Measurements from ENCODE around the gene ASB7.

- TF ChIP-seq SUZ12 (IDR thresholded peaks at IDR 0.05): no peak
- no peak for TF ChIP-seq FOXM1 (IDR thresholded peaks at IDR 0.05; ENCODE audit: borderline replicate concordance)
- TF ChIP-seq TARDBP (IDR thresholded peaks at IDR 0.05): no peak
Observed at GRCh38 chr15:100691321-100691720, 88.9 kb downstream of the ASB7 start.
